PC-3 (cell line): ENCODE results near the gene TAF4. TPM values are rescaled to one million over a fixed set of nuclear protein-coding genes. Genes with fewer than 3 reads are reported as not detected.

Source experiments
- ATAC-seq: fragments of 200-7000 bp; cut with Tn5 transposase; 2 replicates; pipeline ENCODE4 v1.9.1; 2020; ENCODE audit warnings: mild to moderate bottlenecking, moderate library complexity
- BruUV-seq: library from RNA; stranded (reverse); fragments of 400-500 nt; replicated peaks from 2 replicates; lab custom pipeline; 2021; lab: Mats Ljungman, UMichigan
- CTCF ChIA-PET: fragments of 300-600 bp; sonication (Branson Sonifier 250); formaldehyde crosslinking; loops from one replicate; lab custom pipeline; 2022; ENCODE audit warnings: antibody characterized with exemption; lab: Charles Lee
- POLR2A ChIA-PET: fragments of 300-600 bp; sonication (Branson Sonifier 250); formaldehyde crosslinking; loops from one replicate; lab custom pipeline; 2022; ENCODE audit warnings: antibody characterized with exemption; ENCODE audit not compliant: unreplicated experiment; lab: Charles Lee
- DNase-seq: peaks from one replicate; pipeline ENCODE4 v3.0.0-alpha.2; 2015
- H2AFZ ChIP-seq: fragments of 300-600 bp; sonication (generic); 2 replicates; pipeline ENCODE4 v1.6.0; 2016; ENCODE audit warnings: antibody characterized with exemption, low read length
- H3F3A ChIP-seq: fragments of 300-600 bp; sonication (generic); one replicate; pipeline ENCODE4 v1.6.0; 2017; ENCODE audit warnings: antibody characterized with exemption, low read length, control low read depth, mild to moderate bottlenecking; ENCODE audit not compliant: unreplicated experiment
- H3K27ac ChIP-seq: fragments of 300-600 bp; sonication (generic); 2 replicates; pipeline ENCODE4 v1.5.1; 2016; ENCODE audit warnings: mild to moderate bottlenecking, low read length
- H3K27me3 ChIP-seq: fragments of 300-600 bp; sonication (generic); 2 replicates; pipeline ENCODE4 v1.6.1; 2016; ENCODE audit warnings: low read length, mixed read lengths
- H3K36me3 ChIP-seq: fragments of 300-600 bp; sonication (generic); 2 replicates; pipeline ENCODE4 v1.6.1; 2016; ENCODE audit warnings: low read depth, mixed run types, low read length, mixed read lengths
- H3K4me1 ChIP-seq: fragments of 300-600 bp; sonication (generic); 2 replicates; pipeline ENCODE4 v1.5.1; 2016; ENCODE audit warnings: low read length; ENCODE audit not compliant: insufficient read depth
- H3K4me2 ChIP-seq: fragments of 300-600 bp; sonication (generic); 2 replicates; pipeline ENCODE4 v1.6.0; 2016; ENCODE audit warnings: low read length
- H3K4me3 ChIP-seq: fragments of 300-600 bp; sonication (generic); 2 replicates; pipeline ENCODE4 v1.5.1; 2016; ENCODE audit warnings: mild to moderate bottlenecking, low read length, mixed read lengths
- H3K79me2 ChIP-seq: fragments of 300-600 bp; sonication (generic); 2 replicates; pipeline ENCODE4 v1.6.1; 2017; ENCODE audit warnings: low read length, mixed read lengths
- H3K9ac ChIP-seq: fragments of 300-600 bp; sonication (generic); 2 replicates; pipeline ENCODE4 v1.6.0; 2016; ENCODE audit warnings: mild to moderate bottlenecking, low read length
- H3K9me2 ChIP-seq: fragments of 300-600 bp; sonication (generic); replicated peaks from 2 replicates; pipeline ENCODE4 v1.6.1; 2016; ENCODE audit warnings: mixed run types, low read length, mixed read lengths
- H3K9me3 ChIP-seq: fragments of 300-600 bp; sonication (generic); 2 replicates; pipeline ENCODE4 v1.6.1; 2016; ENCODE audit warnings: low read length, mixed read lengths
- H4K20me1 ChIP-seq: fragments of 300-600 bp; sonication (generic); 2 replicates; pipeline ENCODE4 v1.6.1; 2016; ENCODE audit warnings: low read length, mixed read lengths
- CTCF ChIP-seq: fragments of 300-600 bp; sonication (generic); conservative IDR thresholded peaks from 2 replicates; pipeline ENCODE4 v1.5.1; 2017; ENCODE audit warnings: antibody characterized with exemption, low read depth, mild to moderate bottlenecking, low read length
- EZH2 ChIP-seq: fragments of 300-600 bp; sonication (generic); IDR thresholded peaks from one replicate; pipeline ENCODE4 v1.6.1; 2017; ENCODE audit warnings: antibody characterized with exemption, mild to moderate bottlenecking, low read length; ENCODE audit not compliant: unreplicated experiment
- EZH2phosphoT487 ChIP-seq: fragments of 300-600 bp; sonication (generic); IDR thresholded peaks from 2 replicates; pipeline ENCODE4 v1.6.1; 2018; ENCODE audit warnings: mild to moderate bottlenecking, antibody characterized with exemption, low read length, borderline replicate concordance
- intact Hi-C: fragments of 100-400 bp; cut with micrococcal nuclease; formaldehyde crosslinking; loops from 2 replicates; pipeline ENCODE4 v1.9.0; 2023
- total RNA-seq: library from RNA; depleted of rRNA; stranded (reverse); fragments of >200 nt; gene quantifications from 2 replicates; pipeline ENCODE4 v1.2.3, GENCODE V29; 2014

The TAF4 gene
- total RNA-seq, 1 experiment from 2014 or later, result 9.6 TPM

- no TSS peak for BruUV-seq
- CTCF ChIA-PET, result no interaction called here
- no peak overlapping the region for H2AFZ ChIP-seq
- peaks cover 37% of the 10 kb centered on the region for H4K20me1 ChIP-seq
- H3F3A ChIP-seq, result no peaks in the 10 kb centered on the region
- POLR2A ChIA-PET, result no interaction called here
- DNase-seq (no peak), ATAC-seq (no peak)
- intact Hi-C loops, result no loop called here
- no peaks in the 10 kb centered on the region for H3K4me1 ChIP-seq
- H3K9me3 ChIP-seq, result no peaks in the 10 kb centered on the region
- no peaks in the 10 kb centered on the region for H3K27me3 ChIP-seq
- no peak overlapping the region for H3K27ac ChIP-seq
- H3K9me2 ChIP-seq, result no peaks in the 10 kb centered on the region
- H3K79me2 ChIP-seq, result peaks cover 99% of the 10 kb centered on the region
- H3K4me2 ChIP-seq, result no peak overlapping the region
- TF ChIP-seq EZH2 (no peak), EZH2phosphoT487 (no peak), CTCF (no peak)
- H3K4me3 ChIP-seq, result no peak overlapping the region
- H3K36me3 ChIP-seq, result no peaks in the 10 kb centered on the region
- no peak overlapping the region for H3K9ac ChIP-seq
Observed at GRCh38 chr20:62048821-62049291, 16.8 kb downstream of the TAF4 start.

GRCh38 chr20:62048346-62048761 is 17.3 kb downstream of the TAF4 start:
- ChIA-PET CTCF (no interaction called here), POLR2A (no interaction called here)
- Histone ChIP-seq H3K9me3 (no peaks in the 10 kb centered on the region), H4K20me1 (peaks cover 42% of the 10 kb centered on the region), H3K4me2 (no peak overlapping the region), H3K79me2 (peaks cover 99% of the 10 kb centered on the region), H3F3A (no peaks in the 10 kb centered on the region), H3K27me3 (no peaks in the 10 kb centered on the region), H2AFZ (no peak overlapping the region), H3K27ac (no peak overlapping the region), H3K4me3 (no peak overlapping the region), H3K36me3 (no peaks in the 10 kb centered on the region), H3K9ac (no peak overlapping the region), H3K9me2 (no peaks in the 10 kb centered on the region), H3K4me1 (no peaks in the 10 kb centered on the region)
- ATAC-seq (no peak), DNase-seq (no peak)
- no TSS peak for BruUV-seq
- intact Hi-C loops, result no loop called here
- TF ChIP-seq EZH2 (no peak), EZH2phosphoT487 (no peak), CTCF (no peak)

GRCh38 chr20:62047666-62048345 is 17.9 kb downstream of the TAF4 start:
- Histone ChIP-seq H3F3A (no peaks in the 10 kb centered on the region), H3K27ac (no peak overlapping the region), H3K9me3 (no peaks in the 10 kb centered on the region), H3K9ac (no peak overlapping the region), H3K27me3 (no peaks in the 10 kb centered on the region), H3K4me3 (no peak overlapping the region), H3K4me1 (no peaks in the 10 kb centered on the region), H4K20me1 (peaks cover 46% of the 10 kb centered on the region), H3K79me2 (peaks cover 99% of the 10 kb centered on the region), H3K9me2 (no peaks in the 10 kb centered on the region), H3K4me2 (no peak overlapping the region), H3K36me3 (no peaks in the 10 kb centered on the region), H2AFZ (no peak overlapping the region)
- BruUV-seq, result no TSS peak
- ChIA-PET CTCF (no interaction called here), POLR2A (interaction anchor here (0.6 kb wide), 1 partner anchor 214 kb away, joined by 13 read pairs; no protein-coding TSS in a partner anchor)
- TF ChIP-seq EZH2phosphoT487, result no peak
- no peak for TF ChIP-seq CTCF
- intact Hi-C loops, result no loop called here
- DNase-seq, result no peak
- no peak for ATAC-seq
